ENCODE measurements around the gene CTRB2. TPM values are rescaled to one million over a fixed set of nuclear protein-coding genes. Genes with fewer than 3 reads are reported as not detected.
"Not testable (repeated sequence)": the region's sequence is repeated elsewhere in the genome, so short reads cannot be mapped to it uniquely, and the experiment has no call there.

Gene CTRB2
- total RNA-seq, 1 donor from 2014 or later = not detected

DNA sequence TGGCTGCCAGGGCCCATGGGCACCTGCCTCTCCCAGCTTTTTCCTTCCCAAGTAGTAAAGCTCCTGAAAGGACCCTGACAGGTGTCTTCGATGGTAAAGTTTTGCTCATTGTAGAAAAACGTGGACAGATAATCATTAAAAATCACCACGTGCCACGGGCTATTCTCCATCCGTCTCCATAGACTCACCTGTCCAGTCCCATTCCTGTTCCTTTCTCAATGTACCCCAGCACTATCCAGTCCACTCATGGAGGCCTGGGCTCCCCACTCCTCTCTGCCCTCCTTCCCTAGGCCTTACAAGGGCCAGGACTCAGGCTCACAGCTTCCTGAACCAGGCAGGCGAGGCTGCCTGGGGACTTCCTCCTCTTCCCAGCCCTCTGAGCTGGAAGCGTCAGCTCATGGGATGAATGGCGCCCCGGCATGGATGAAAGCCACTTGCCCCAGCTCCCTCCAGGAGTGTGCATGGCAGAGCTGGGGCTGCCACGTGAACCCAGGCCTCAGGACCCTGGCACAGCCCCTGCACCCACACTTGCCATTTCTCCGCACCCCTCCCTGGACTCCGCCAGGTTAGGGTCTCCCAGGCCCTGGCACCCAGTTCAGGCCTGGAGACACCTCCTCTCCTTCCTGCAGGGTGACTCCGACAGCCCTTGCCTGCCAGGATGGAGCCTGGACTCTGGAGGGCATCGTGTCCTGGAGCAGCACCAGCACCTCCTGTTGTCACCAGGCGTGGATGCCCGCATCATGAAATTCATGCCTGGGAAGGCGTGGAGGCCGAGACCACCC lies 20.6 kb upstream of the CTRB2 start:
- DNase-seq (ENCODE audit: low spot score) = no peak

DNA sequence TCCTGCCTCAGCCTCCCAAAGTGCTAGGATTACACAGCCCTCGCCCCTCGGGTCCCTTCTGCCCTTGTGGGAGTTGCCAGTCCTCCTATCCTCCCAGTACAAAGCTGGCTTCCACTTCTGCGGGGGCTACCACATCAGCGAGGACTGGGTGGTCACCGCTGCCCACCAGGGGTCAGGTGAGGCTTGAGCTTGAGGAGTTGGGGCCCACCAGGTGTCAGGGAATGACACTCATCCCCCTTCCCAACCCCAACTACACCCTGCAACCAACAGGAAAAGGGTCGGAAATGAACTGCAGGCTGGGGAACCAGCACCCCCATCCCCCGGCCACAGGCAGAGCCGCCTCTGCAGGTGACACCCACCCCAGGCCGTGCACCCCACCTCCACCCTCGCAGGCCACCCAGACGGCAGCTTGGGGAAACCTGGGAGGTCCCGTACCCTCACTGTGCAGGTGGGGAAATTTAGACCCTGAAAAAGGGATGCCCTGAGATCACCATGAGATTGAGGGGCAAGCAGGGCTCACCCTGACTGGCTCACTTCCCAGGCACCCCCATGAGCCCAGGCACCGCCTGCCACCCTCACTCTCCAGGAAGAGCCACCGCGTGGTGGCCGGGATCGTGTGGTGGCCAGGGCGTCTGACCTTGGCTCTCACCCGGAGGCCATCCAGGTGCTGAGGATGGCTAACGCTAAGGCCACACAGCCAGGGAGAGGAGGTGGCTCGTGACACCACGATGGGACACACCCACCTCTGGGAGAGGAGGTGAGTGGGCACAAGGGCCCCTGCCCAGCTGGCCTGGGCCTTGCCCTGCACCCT lies 19.8 kb upstream of the CTRB2 start:
- no peak for DNase-seq (ENCODE audit: low spot score)

DNA sequence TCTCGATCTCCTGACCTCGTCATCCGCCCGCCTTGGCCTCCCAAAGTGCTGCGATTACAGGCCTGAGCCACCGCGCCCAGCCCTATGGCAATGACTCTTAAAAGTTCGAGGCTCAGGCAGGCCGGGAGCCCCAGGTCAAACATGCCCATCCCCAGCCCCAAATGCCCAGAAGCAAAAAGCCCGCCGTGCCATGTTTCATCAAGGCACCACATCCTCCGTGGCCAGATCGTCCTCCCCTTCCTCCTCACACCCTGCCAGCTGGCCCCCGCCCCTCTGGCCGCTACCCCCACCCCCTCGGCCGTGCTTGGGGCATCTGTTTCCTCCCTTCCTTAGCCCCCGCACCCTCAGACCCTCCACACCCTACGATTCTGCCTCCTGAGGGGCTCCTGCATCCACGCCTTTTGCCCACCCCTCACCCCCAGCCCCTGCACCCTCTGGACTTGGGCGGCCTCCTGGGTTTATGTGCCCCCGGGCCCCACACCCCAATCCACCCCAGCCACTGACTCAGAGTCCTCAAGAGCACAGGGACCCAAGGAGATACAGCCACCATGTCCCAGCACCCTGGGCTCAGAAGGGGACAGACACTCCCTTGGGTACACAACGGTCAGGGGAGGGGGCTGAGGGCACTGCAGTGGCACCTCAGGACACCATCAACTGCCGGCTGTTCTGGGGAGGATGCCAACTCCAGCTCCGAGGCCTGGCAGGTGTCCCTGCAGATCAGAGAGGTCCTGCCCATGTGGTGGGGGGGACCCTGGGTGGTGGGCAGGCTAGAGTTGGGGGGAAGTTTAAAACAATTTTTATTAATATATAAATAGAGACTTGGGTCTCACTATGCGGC lies 18.9 kb upstream of the CTRB2 start:
- no peak for DNase-seq (ENCODE audit: low spot score)

DNA sequence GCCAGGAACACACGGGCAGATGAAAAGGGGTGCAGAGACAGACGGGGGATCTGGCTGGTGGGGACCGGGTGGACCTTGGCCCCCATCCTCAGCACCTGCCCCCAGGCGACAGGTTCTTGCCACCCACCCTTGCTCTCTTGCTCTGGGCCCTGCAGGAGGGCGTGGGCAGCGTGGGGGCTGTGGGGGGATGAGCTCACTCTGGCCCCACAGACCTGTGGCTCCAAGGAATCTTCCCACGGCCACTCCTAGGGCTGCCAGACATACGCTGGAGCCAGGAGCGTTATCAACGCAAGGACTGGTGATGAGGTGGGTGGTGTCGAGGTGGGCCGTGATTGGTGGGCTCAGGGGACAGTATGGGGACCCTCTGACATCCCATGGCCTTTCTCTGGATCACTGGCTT lies 18.1 kb upstream of the CTRB2 start:
- no peak for DNase-seq (ENCODE audit: low spot score)

DNA sequence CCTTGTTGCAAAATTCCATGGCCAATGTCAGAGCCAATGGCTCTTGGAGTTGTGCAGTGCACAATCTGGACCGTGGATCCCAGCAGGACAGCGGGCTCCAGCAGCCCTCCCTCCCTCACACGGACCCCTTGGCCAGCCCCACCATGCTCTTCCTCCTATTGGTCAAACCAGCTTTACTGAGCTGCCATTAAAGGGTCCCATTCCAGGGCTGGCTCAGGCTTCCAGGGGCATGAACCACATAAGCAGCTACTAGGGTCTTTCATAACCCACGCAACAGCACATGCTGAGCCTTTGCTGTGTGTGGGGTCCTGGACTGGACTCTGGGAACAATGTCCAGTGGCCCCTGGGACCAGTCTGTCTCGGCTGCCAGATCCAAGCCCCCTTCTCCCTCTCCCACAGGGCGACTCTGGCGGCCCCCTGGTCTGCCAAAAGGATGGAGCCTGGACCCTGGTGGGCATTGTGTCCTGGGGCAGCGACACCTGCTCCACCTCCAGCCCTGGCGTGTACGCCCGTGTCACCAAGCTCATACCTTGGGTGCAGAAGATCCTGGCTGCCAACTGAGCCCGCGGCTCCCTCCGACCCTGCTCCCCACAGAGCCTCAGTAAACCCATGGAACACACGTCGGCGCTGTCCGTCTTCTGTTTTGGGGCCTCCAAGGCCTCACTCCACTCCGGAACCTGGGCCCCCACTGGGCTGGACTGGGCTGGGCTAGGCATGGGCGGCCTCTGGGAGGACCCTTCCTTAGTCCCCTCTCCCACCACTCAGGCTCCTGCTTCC lies 17.5 kb upstream of the CTRB2 start:
- no peak for DNase-seq (ENCODE audit: low spot score)

DNA sequence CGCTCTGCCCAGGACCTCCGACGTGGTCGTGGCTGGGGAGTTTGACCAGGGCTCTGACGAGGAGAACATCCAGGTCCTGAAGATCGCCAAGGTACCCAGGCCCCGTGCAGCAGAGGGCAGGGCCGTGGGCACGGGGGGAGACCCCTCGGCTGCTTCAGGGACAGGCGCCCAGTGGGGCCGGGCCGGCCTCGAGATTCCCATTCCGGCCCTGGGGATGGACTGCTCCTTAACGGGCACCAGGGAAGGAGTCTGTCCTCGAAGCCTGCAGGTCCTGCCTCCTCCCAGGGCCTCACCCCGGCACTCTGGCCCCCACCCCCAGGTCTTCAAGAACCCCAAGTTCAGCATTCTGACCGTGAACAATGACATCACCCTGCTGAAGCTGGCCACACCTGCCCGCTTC lies 16.2 kb upstream of the CTRB2 start:
- not testable (repeated sequence) for DNase-seq (ENCODE audit: low spot score)

DNA sequence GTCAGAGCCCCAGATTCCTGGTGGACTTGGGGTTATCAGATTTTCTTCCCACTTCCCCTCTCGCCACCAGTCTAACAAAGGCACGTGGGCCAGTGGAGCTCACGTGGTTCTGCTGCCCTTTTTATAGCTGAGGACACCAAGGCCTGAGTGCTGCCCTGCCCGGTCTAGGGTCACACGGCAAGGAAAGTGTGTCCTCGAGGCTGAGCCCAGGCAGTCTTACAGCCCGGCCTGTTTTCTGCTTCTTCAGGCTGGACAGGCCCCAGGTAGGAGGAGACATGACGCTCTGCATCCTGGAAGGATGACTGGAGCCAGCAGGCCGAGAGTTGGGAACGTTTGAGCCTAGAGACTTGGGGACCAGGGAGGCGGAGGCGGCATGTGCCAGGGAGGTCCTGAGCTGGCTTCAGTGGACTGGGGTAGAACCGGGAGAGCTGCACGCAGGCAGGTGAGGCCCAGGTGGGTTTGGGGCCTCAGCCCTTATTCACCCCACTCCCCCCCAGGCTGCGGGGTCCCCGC lies 15.4 kb upstream of the CTRB2 start:
- DNase-seq (ENCODE audit: low spot score) = no peak

DNA sequence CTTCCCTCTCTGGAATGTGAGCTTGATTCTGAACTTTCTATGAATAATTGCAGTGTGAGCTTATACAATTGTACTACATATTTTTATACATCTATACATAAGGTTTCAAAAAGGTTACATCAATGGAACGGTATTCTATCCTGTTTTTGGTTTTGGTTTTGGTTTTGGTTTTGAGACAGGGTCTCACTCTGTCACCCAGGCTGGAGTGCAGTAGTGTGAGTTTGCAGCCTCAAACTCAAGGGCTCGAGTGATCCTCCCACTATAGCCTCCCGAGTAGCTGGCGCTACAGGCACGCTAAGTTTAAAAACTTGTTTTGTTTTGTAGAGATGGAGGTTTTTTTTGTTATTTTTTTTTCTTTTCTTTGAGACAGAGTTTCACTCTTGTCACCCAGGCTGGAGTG lies 12.9 kb upstream of the CTRB2 start:
- DNase-seq (ENCODE audit: low spot score) = no peak

DNA sequence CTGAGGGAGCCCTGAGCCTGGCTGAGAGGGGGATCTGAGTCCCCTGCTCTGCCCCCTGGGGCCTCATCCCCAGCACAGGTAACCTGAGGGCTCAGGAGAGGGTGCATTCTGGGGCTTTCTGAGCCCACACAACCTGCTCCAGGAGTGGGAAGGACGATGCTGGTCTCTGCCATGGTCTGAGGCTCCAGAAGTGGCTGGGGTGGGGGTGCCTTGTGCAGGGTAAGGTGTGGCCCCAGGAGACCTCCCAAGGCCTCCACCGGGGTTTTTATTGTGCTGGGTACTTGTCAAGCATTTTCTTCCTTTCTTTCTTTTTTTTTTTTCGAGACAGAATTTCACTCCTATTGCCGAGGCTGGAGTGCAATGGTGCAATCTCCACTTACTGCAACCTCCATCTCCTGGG lies 12.1 kb upstream of the CTRB2 start:
- DNase-seq (ENCODE audit: low spot score) = no peak

DNA sequence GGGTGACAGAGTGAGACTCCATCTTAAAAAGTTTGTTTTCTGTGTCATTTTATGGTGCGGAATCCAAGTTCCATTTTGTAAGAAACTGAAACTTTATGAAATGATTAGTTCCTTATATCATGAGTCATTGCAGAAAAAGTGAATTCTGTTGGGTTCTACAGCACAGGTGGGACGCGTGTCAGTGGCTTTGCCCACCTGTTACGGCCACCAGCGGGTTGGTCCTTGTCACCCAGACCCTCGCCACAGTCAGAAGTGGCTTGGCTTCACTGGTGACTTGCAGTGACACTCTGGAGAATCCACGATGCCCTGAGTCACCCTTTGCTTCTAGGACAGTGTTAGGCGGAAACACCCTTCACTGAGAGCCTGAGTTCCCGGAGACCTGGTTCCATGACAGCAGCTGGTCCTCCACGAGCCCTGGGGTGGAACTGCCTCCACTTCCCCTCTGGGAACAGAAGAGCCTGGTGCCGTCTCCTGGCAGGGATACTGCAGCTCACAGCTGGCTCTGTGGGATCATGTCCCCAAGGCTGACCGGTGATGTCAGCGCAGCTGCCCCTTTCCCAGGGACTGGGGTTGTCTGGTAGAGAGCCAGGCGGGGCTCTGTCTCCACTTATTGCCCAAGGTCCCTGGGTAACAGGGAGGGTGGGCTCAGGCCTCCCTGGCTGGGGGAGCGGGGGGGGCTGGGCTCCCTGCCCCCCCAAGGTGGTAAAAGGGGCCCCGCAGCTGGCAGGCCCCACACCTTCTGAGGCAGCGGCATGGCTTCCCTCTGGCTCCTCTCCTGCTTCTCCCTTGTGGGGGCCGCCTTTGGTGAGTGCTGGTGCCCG lies 11.5 kb upstream of the CTRB2 start, which contains the start of gene CTRB1:
CTRB1 (plus strand) TSS at position 733 of the 821 bp plus-strand sequence; CDS start at position 753, 20 bp downstream.
- no peak for DNase-seq (ENCODE audit: low spot score)

DNA sequence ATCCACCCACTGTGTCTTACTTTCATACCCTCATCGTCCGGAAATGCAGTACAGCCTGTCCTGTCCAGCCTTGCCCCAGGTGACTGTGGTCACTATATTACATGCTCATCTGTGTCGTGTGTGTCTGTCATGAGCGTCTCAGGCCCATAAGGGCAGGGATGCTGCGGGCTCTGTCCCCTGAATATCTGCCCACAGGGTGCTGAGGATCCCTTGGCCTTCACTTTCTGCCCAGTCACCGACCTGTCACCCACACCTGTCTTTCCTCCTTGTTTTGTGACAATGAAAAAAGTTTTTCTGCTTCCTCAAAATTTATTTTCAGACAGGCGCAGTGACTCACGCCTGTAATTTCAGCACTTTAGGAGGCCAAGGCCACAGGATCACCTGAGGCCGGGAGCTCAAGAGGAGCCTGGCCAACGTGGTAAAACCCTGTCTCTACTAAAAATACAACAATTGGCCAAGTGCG lies 10.5 kb upstream of the CTRB2 start:
- no peak for DNase-seq (ENCODE audit: low spot score)

DNA sequence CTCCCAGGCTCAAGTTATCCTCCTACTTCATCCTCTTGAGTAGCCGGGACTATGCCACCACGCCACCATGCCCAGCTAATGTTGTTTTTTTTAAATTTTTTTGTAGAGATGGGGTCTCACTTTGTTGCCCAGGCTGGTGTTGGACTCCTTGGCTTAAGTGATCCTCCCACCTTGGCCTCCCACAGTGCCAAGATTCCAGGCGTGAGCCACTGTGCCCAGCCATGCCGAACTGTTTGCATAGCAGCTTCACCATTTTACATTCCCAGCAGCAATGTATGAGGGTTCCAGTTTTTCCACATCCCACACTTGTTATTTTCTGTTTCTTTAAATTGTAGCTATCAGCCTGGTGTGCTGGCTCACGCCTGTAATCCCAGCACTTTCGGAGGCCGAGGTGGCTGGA lies 9.6 kb upstream of the CTRB2 start:
- DNase-seq (ENCODE audit: low spot score) = no peak

DNA sequence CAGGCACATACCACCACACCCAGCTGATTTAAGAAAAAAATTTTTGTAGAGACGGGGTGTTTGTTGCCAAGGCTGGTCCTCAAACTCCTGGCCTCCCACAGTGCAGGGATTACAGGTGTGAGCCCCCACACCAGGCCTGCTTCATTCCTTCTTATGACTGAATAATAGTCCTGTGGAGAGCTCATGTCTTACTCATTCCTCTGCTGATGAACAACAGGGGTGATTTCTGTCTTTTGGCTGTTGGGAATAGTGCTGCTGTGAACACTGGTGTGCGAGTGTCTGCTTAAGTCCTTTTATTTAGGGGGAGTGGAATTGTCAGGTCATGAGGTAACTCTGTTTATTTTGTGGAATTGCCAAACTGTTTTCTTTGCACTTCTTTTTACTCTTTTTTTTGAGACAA lies 9.2 kb upstream of the CTRB2 start:
- DNase-seq (ENCODE audit: low spot score) = no peak

DNA sequence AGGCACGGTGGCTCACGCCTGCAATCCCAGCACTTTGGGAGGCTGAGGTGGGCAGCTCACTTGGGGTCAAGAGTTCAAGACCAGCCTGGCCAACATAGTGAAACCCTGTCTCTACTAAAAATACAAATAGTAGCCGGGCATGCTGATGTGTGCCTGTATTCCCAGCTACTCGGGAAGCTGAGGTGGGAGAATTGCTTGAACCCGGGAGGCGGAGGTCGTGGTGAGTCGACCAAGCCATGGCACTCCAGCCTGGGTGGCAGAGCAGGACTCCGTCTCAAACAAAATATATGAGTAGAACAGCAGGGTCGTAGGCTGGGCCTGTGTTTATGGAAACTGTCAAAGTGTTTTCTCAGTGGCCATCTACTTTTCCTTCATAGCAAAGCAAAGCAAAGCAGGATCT lies 4.3 kb upstream of the CTRB2 start:
- not testable (repeated sequence) for DNase-seq (ENCODE audit: low spot score)

DNA sequence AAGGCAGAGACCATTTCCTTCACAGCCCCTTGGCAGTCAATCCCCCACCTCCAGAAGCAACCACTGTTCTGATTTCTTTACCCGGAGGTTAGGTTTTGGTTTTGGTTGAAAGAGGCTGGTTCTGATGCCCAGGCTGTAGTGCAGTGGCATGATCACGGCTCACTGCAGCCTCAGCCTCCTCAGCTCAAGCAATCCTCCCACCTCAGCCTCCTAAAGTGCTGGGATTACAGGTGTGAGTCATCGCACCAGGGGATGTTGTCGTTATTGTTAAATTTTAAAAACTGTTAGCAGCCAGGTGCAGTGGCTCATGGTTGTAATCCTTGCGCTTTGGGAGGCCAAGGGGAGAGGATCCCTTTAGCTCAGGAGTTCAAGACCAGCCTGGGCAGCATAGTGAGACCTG lies 3.0 kb upstream of the CTRB2 start:
- no peak for DNase-seq (ENCODE audit: low spot score)

DNA sequence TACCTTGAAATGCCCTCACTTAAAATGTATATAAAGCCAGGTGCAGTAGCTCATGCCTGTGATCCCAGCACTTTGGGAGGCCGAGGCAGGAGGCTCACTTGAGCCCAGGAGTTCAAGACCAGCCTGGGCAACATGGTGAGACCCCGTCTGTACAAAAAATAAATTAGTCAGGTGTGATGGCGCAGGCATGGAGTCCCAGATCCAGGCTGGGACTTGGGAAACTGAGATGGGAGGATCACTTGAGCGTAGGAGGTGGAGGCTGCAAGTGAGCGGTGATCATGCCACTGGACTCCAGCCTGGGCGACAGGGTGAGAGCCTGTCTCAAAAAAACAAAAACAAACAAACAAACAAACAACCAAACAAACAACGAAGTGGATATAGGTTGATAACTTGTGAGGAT lies 2.6 kb upstream of the CTRB2 start:
- not testable (repeated sequence) for DNase-seq (ENCODE audit: low spot score)

DNA sequence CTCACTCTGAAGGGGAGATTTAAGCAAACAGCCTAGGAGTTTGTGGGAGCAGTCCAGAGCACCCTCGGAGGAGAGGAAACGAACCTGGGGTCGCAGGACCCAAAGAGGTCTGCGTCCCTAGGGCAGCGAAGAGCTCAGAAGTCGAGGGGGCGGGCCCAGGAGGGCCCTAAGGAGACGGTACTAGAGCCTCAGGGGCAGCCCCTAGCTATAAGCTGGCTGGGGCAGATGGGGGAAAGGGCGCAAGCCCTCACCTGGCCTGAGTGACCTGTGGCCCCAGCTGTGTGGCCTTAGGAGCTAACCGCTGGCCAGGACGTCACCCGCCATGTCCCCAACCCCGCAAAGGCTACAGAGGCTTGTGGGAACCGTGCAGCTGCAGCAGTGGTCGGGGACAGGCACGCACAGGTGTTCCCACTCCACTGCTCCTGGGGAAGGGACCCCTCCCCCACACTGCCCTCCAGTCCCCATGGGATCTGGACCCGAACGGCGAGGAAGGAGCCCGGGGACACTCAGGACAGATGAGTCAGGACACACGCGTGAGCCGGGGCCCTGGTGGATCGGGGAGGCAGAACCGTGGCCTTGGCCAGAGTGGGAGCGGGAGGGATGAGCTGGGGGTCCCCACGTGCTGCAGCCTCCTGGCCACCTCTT lies 2.0 kb upstream of the CTRB2 start:
- no peak for DNase-seq (ENCODE audit: low spot score)

DNA sequence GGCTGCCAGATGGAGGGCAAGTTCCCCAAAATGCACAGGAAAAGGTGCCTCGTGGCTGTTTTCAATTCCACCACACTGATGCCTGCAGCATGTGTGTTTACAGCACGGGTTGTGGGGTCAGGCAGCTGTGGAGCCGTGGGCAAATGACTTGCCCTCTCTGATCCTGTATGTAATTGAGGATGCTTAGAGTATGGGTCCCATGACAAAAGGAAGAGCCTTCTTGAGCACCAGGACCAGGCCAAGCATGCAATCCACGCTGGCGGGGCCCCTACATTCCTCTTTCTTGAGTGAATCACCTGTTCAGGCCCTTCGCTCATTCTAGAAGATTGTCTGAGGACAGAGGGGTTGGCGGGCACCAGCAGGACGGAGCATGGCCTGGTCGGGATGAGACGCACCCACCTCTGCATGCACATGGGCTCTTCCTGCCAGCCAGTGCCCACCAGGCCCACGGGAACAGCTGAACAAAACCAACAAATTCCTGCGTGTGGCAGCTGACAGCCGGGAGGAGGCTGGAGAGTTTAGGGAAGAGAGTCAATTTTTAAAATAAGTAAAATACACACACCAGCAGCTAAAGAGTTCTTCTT lies 1.4 kb upstream of the CTRB2 start:
- DNase-seq (ENCODE audit: low spot score) = no peak

DNA sequence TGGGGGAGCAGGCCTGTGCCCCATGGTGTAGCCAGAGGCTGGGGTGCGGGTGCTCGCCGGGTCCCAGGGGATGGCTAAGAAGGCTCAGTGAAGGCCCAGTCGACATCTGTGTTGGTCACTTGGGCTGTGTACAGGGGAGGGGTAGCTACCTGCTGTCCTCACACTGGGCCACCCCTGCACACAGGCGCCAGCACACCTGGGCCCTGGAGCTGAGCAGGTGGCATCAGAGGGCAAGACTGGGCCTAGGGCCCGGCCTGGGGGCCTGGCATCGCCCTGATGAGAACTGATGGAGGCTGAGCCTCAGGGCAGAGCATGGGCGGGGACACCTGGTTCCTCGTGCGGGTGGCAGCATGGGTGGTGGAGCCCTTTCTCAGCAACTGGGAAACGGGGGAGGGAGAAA lies 870 bp upstream of the CTRB2 start:
- no peak for DNase-seq (ENCODE audit: low spot score)

Measured in ureter (tissue), 1 donor.